Measurements from ENCODE around the gene AP1G2. TPM values are rescaled to one million over a fixed set of nuclear protein-coding genes. Genes with fewer than 3 reads are reported as not detected.

AP1G2 gene
- polyA plus RNA-seq, 2 of the 4 experiments (the other 2 are of a cell fraction): 80.6 to 83.7 TPM

DNA sequence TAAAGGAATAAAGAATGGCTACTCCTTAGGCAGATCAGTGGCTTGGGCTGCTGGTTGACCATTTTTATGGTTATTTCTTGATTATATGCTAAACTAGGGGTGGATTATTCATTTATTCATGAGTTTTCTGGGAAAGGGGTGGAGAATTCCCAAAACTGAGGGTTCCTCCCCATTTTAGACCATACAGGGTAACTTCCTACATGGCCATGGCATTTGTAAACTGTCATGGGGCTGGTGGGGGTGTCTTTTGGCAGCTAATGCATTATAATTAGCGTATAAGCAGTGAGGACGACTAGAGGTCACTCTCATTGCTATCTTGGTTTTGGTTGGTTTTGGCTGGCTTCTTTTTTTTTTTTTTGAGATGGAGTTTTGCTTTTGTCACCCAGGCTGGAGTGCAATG lies 36.6 kb upstream of the AP1G2 start:
- no peak for ATAC-seq
- no peak overlapping the region for H3K4me3 ChIP-seq
- CTCF ChIA-PET: interaction anchor here (1.0 to 2.8 kb wide), 3 partner anchors 13 to 307 kb away, joined by 3 to 8 read pairs (median 4); no protein-coding TSS in a partner anchor
- H3K4me2 ChIP-seq: no peak overlapping the region
- no peak for DNase-seq (ENCODE audit: low read depth in 1 of 2, low spot score in 1 of 2)
- POLR2A ChIA-PET: no interaction called here
- no peak for FAIRE-seq
- TF ChIP-seq, protein P1, sequence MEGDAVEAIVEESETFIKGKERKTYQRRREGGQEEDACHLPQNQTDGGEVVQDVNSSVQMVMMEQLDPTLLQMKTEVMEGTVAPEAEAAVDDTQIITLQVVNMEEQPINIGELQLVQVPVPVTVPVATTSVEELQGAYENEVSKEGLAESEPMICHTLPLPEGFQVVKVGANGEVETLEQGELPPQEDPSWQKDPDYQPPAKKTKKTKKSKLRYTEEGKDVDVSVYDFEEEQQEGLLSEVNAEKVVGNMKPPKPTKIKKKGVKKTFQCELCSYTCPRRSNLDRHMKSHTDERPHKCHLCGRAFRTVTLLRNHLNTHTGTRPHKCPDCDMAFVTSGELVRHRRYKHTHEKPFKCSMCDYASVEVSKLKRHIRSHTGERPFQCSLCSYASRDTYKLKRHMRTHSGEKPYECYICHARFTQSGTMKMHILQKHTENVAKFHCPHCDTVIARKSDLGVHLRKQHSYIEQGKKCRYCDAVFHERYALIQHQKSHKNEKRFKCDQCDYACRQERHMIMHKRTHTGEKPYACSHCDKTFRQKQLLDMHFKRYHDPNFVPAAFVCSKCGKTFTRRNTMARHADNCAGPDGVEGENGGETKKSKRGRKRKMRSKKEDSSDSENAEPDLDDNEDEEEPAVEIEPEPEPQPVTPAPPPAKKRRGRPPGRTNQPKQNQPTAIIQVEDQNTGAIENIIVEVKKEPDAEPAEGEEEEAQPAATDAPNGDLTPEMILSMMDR (IDR thresholded peaks at IDR 0.05): no peak
- no peak for TF ChIP-seq GATA3 (IDR thresholded peaks at IDR 0.05; ENCODE audit: borderline replicate concordance)
- no peak for TF ChIP-seq CHD2 (IDR thresholded peaks at IDR 0.05; ENCODE audit: low read length, partially characterized antibody)
- TF ChIP-seq RFX5 (IDR thresholded peaks at IDR 0.05): no peak
- no peak for TF ChIP-seq ZFP36 (IDR thresholded peaks at IDR 0.05; ENCODE audit: borderline replicate concordance, partially characterized antibody)
- no peak for TF ChIP-seq HOXA7 (CRISPR knock-in tag; IDR thresholded peaks at IDR 0.05)
- 60% methylated on average over 2 of the region's 2 CpGs for WGBS (ENCODE audit: missing lambda C conversion rate)
- no peak overlapping the region for H3K27ac ChIP-seq
- H3K9me3 ChIP-seq: no peaks in the 10 kb centered on the region
- no peaks in the 10 kb centered on the region for H3K4me1 ChIP-seq

GRCh38 chr14:23603103-23603502 lies 35.5 kb upstream of the AP1G2 start:
- no peak for ATAC-seq
- H3K4me1 ChIP-seq: no peaks in the 10 kb centered on the region
- 25% methylated on average over 2 of the region's 2 CpGs for WGBS (ENCODE audit: missing lambda C conversion rate)
- no peak overlapping the region for H3K4me3 ChIP-seq
- POLR2A ChIA-PET: no interaction called here
- no peak for DNase-seq (ENCODE audit: low read depth in 1 of 2, low spot score in 1 of 2)
- CTCF ChIA-PET: interaction anchor here (1.0 to 2.8 kb wide), 5 partner anchors 9 to 308 kb away, joined by 3 to 8 read pairs (median 3); no protein-coding TSS in a partner anchor
- TF ChIP-seq JUN (IDR thresholded peaks at IDR 0.05): no peak
- no peak for TF ChIP-seq NPAS2 (CRISPR knock-in tag; IDR thresholded peaks at IDR 0.05; ENCODE audit: borderline replicate concordance)
- TF ChIP-seq KDM5A (IDR thresholded peaks at IDR 0.05): no peak
- TF ChIP-seq NR3C1 (IDR thresholded peaks at IDR 0.05): no peak
- TF ChIP-seq CHD4 (IDR thresholded peaks at IDR 0.05; ENCODE audit: borderline replicate concordance): no peak
- TF ChIP-seq KDM1A (IDR thresholded peaks at IDR 0.05; ENCODE audit: low read depth): no peak
- no peak for TF ChIP-seq HOXA7 (CRISPR knock-in tag; IDR thresholded peaks at IDR 0.05)
- H3K4me2 ChIP-seq: no peak overlapping the region
- H3K27ac ChIP-seq: no peak overlapping the region
- no peaks in the 10 kb centered on the region for H3K9me3 ChIP-seq
- FAIRE-seq: no peak

DNA sequence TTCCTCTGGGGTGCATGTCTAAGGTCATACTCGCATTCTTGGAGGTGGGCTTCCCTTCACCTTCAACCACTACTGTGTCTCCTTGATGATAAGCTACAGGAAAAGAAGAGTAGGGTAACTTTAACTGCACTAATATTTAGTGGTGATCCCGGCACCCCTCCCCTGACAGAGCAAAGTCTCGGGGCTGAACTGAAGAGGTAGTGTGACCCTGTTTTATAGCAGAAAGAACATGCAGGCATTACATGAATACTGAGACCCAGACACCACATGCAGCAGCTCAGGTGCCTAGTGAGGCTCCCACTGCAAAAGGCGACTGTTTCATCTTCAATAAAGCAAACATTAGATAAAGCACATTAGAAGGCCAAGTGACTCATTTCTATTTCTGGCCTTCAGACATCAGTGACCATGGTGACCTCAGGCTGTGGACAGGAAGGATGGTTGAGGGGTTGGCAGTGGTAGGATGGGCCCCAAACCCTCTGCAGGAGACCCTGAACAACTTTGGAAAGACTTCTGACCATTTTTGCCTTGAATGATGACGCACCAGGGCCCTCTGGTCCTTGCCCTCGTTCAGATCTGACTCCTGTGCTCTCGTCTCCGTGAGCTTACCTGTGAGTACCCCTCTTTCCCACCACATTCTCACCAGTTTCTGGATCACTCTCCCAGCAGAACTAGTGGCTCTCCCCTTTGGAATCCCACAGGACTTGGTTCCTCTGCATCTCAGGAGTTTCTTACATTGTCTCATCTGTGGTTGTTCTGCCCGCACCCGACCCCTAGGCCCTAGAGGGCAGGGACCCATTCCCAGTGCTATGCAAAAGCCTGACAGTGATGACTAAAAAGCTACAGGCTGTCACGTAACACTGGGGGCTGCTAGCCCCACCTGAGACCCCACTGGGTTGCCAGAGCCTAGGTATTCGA lies 34.8 kb upstream of the AP1G2 start:
- TF ChIP-seq, protein P2, sequence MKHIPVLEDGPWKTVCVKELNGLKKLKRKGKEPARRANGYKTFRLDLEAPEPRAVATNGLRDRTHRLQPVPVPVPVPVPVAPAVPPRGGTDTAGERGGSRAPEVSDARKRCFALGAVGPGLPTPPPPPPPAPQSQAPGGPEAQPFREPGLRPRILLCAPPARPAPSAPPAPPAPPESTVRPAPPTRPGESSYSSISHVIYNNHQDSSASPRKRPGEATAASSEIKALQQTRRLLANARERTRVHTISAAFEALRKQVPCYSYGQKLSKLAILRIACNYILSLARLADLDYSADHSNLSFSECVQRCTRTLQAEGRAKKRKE (CRISPR knock-in tag; IDR thresholded peaks at IDR 0.05; ENCODE audit: low read depth): no peak
- TF ChIP-seq NPAS2 (CRISPR knock-in tag; IDR thresholded peaks at IDR 0.05; ENCODE audit: borderline replicate concordance): no peak
- no peak for TF ChIP-seq MAZ (IDR thresholded peaks at IDR 0.05; ENCODE audit: borderline replicate concordance, low read depth, low read length)
- no peak for TF ChIP-seq E2F6 (IDR thresholded peaks at IDR 0.05; ENCODE audit: borderline replicate concordance, low read depth)
- TF ChIP-seq ZC3H11A (IDR thresholded peaks at IDR 0.05): no peak
- FAIRE-seq (no peak), ATAC-seq (0 out of 6 replicates have a peak, but pooled peaks of 1 of the 2 experiments have one; percentile 12), DNase-seq (ENCODE audit: low read depth in 1 of 2, low spot score in 1 of 2) (no peak)
- 44% methylated on average over 12 of the region's 12 CpGs for WGBS (ENCODE audit: missing lambda C conversion rate)
- no peaks in the 10 kb centered on the region for H3K9me3 ChIP-seq
- no peak overlapping the region for H3K27ac ChIP-seq
- ChIA-PET POLR2A (no interaction called here), CTCF (interaction anchor here (1.1 to 2.8 kb wide), 4 partner anchors 10 to 31 kb away, joined by 3 to 8 read pairs (median 4); no protein-coding TSS in a partner anchor)
- no peak overlapping the region for H3K4me3 ChIP-seq
- H3K4me1 ChIP-seq: no peaks in the 10 kb centered on the region
- H3K4me2 ChIP-seq: no peak overlapping the region

Data from A549 (cell line).